OCI-LY7 (cell line): Measurements from ENCODE around the gene UBA3.

Experiments
- EZH2phosphoT487 ChIP-seq: fragments of 200-600 bp; sonication (generic); IDR thresholded peaks from 2 replicates; pipeline ENCODE4 v1.6.1; 2018; ENCODE audit warnings: low read depth, borderline replicate concordance, mild to moderate bottlenecking, mixed run types, antibody characterized with exemption, low read length, moderate library complexity, mixed read lengths
- TF ChIP-seq, protein P1 (sequence below): fragments of 200-600 bp; sonication (generic); conservative IDR thresholded peaks from 2 replicates; pipeline ENCODE4 v1.5.1; 2014; ENCODE audit warnings: mild to moderate bottlenecking, antibody characterized with exemption, low read length, moderate library complexity, mixed read lengths

DNA sequence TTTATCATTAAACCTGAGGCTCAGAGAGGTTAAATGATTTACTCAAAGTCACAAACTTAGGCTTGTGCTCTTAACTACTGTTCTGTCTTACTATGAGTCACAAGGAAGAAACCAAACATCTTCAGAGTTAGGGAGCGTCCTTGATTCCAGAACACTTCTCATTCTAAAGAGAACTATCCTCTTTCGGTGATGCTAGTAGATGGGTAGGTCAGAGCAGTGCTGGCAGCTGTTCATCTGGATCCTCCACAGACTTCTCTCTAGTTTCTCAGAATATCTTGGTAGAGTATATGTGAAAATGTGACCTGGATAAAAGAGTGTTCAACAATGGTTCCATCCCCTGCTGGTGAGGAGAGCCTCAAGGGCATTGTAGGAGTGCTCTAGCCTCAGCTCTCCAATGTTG lies 7.9 kb upstream of the UBA3 start:
- TF ChIP-seq, protein P1, sequence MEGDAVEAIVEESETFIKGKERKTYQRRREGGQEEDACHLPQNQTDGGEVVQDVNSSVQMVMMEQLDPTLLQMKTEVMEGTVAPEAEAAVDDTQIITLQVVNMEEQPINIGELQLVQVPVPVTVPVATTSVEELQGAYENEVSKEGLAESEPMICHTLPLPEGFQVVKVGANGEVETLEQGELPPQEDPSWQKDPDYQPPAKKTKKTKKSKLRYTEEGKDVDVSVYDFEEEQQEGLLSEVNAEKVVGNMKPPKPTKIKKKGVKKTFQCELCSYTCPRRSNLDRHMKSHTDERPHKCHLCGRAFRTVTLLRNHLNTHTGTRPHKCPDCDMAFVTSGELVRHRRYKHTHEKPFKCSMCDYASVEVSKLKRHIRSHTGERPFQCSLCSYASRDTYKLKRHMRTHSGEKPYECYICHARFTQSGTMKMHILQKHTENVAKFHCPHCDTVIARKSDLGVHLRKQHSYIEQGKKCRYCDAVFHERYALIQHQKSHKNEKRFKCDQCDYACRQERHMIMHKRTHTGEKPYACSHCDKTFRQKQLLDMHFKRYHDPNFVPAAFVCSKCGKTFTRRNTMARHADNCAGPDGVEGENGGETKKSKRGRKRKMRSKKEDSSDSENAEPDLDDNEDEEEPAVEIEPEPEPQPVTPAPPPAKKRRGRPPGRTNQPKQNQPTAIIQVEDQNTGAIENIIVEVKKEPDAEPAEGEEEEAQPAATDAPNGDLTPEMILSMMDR, result no peak
- no peak for TF ChIP-seq EZH2phosphoT487
